Hepatocyte (in vitro differentiated cells): ENCODE data around the gene SRRT. TPM values are rescaled to one million over a fixed set of nuclear protein-coding genes. Genes with fewer than 3 reads are reported as not detected.
"Not testable (repeated sequence)": the region's sequence is repeated elsewhere in the genome, so short reads cannot be mapped to it uniquely, and the experiment has no call there.

Experiments
- DNase-seq: peaks from one replicate; pipeline ENCODE4 v3.0.0-alpha.2; 2016; ENCODE audit warnings: low spot score
- H2AFZ ChIP-seq: fragments of 200-600 bp; sonication (generic); 2 replicates; pipeline ENCODE4 v1.6.0; 2016; ENCODE audit warnings: antibody characterized with exemption, mild to moderate bottlenecking
- H3K27ac ChIP-seq: fragments of 200-600 bp; sonication (generic); 2 replicates; pipeline ENCODE4 v1.5.1; 2016; ENCODE audit warnings: mild to moderate bottlenecking
- H3K27me3 ChIP-seq: fragments of 200-600 bp; sonication (generic); 2 replicates; pipeline ENCODE4 v1.6.1; 2016
- H3K36me3 ChIP-seq: fragments of 200-600 bp; sonication (generic); replicated peaks from 2 replicates; pipeline ENCODE4 v1.5.1; 2016; ENCODE audit warnings: low read depth; ENCODE audit not compliant: insufficient read depth
- H3K4me1 ChIP-seq: fragments of 200-600 bp; sonication (generic); 2 replicates; pipeline ENCODE4 v1.5.1; 2016; ENCODE audit warnings: mild to moderate bottlenecking, moderate library complexity; ENCODE audit not compliant: insufficient read depth
- H3K4me2 ChIP-seq: fragments of 200-600 bp; sonication (generic); 2 replicates; pipeline ENCODE4 v1.6.0; 2016
- H3K4me3 ChIP-seq: fragments of 200-600 bp; sonication (generic); 2 replicates; pipeline ENCODE4 v1.5.1; 2016; ENCODE audit warnings: mild to moderate bottlenecking
- H3K79me2 ChIP-seq: fragments of 200-600 bp; sonication (generic); 2 replicates; pipeline ENCODE4 v1.6.0; 2017; ENCODE audit warnings: mild to moderate bottlenecking
- H3K9me2 ChIP-seq: fragments of 200-600 bp; sonication (generic); replicated peaks from 2 replicates; pipeline ENCODE4 v1.6.0; 2017; ENCODE audit warnings: mild to moderate bottlenecking; ENCODE audit not compliant: insufficient read depth
- H3K9me3 ChIP-seq: fragments of 200-600 bp; sonication (generic); 2 replicates; pipeline ENCODE4 v1.5.1; 2016; ENCODE audit warnings: low read depth, mild to moderate bottlenecking
- H4K20me1 ChIP-seq: fragments of 200-600 bp; sonication (generic); 2 replicates; pipeline ENCODE4 v1.6.0; 2016; ENCODE audit warnings: mild to moderate bottlenecking; ENCODE audit not compliant: insufficient read depth, poor library complexity, severe bottlenecking
- CTCF ChIP-seq: fragments of 200-600 bp; sonication (generic); IDR thresholded peaks from 2 replicates; pipeline ENCODE4 v1.5.1; 2016; ENCODE audit warnings: antibody characterized with exemption, mild to moderate bottlenecking; ENCODE audit not compliant: poor library complexity
- EZH2 ChIP-seq: fragments of 200-600 bp; sonication (generic); IDR thresholded peaks from 2 replicates; pipeline ENCODE4 v1.6.1; 2016; ENCODE audit warnings: antibody characterized with exemption, mild to moderate bottlenecking, borderline replicate concordance
- EZH2phosphoT487 ChIP-seq: fragments of 200-600 bp; sonication (generic); IDR thresholded peaks from one replicate; pipeline ENCODE4 v1.6.1; 2018; ENCODE audit warnings: antibody characterized with exemption, mild to moderate bottlenecking, low read depth, moderate library complexity; ENCODE audit not compliant: unreplicated experiment, severe bottlenecking
- WGBS: methylation state at CpG from one replicate; pipeline ENCODE4 v1.1.6; 2016; ENCODE audit warnings: low lambda C conversion rate; ENCODE audit errors: missing lambda C conversion rate; 5-methylcytosine and 5-hydroxymethylcytosine counted together
- polyA plus RNA-seq: library from polyadenylated mRNA; unstranded; fragments of >200 nt; fragmentation: Nextera tagmentation; extraction: Ambion mirVana; gene quantifications from 2 replicates; pipeline ENCODE4 v1.2.1, GENCODE V29; 2016
- total RNA-seq: library from RNA; depleted of rRNA; stranded (reverse); fragments of >200 nt; gene quantifications from 2 replicates; pipeline ENCODE4 v1.2.3, GENCODE V29; 2014

Gene SRRT
- total and polyA plus RNA-seq, 2 experiments from 2014 or later = 49.1 to 91.7 TPM

DNA sequence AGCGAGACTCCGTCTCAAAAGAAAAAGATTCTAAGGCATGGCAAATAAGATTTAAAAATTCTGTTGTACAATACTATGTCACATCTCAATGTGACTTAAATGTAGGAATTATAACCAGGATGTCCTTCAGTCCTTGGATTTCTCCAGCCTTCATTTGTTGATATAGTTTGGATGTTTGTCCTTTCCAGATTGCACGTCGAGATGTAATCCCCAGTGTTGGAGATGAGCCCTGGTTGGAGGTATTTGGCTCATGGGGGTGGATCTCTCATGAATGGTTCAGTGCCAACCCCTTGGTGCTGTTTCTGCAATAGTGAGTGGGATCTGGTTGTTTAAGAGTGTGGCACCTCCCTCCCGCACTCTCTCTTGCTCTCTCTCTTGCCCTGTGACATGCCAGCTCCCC is 33.6 kb downstream of the SRRT start:
- Histone ChIP-seq H2AFZ (no peak overlapping the region), H3K27me3 (no peaks in the 10 kb centered on the region), H3K4me3 (no peak overlapping the region), H3K27ac (no peak overlapping the region), H3K36me3 (no peaks in the 10 kb centered on the region), H4K20me1 (no peaks in the 10 kb centered on the region), H3K4me2 (no peak overlapping the region), H3K4me1 (no peaks in the 10 kb centered on the region), H3K9me3 (no peaks in the 10 kb centered on the region), H3K9me2 (no peaks in the 10 kb centered on the region), H3K79me2 (no peaks in the 10 kb centered on the region)
- no peak for DNase-seq
- WGBS = 98% methylated on average over 5 of the region's 5 CpGs
- TF ChIP-seq EZH2phosphoT487 (no peak), CTCF (no peak), EZH2 (no peak)

GRCh38 chr7:100910443-100910842 is 35.5 kb downstream of the SRRT start:
- H3K27ac ChIP-seq = peak overlapping the region; percentile 27
- not testable (repeated sequence) for H3K27me3 ChIP-seq, DNase-seq

DNA sequence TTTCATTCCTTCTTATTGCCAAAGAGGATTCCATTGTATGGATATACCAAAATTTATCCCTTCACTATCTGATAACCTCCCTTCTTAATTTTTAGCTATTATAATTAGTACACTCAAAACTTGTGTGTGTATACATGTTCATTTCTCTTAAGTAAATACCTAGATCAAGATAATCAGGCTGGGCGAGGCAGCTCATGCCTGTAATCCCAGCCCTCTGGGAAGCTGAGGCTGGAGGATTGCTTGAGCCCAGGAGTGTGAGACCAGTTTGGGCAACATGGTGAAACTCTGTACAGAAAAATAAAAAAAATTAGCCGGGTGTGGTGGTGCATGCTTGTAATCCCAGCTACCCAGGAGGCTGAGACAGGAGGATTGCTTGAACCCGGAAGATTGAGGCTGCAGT is 36.6 kb downstream of the SRRT start:
- H3K9me2 ChIP-seq = no peaks in the 10 kb centered on the region
- no peak overlapping the region for H3K27ac ChIP-seq
- no peaks in the 10 kb centered on the region for H3K79me2 ChIP-seq
- H3K4me3 ChIP-seq = no peak overlapping the region
- no peak overlapping the region for H2AFZ ChIP-seq
- no peaks in the 10 kb centered on the region for H3K36me3 ChIP-seq
- no peak for TF ChIP-seq EZH2phosphoT487
- no peak for TF ChIP-seq CTCF
- TF ChIP-seq EZH2 = no peak
- no peak for DNase-seq
- H3K27me3 ChIP-seq = no peaks in the 10 kb centered on the region
- H4K20me1 ChIP-seq = no peaks in the 10 kb centered on the region
- H3K4me2 ChIP-seq = no peak overlapping the region
- WGBS = 89% methylated on average over 3 of the region's 3 CpGs
- H3K9me3 ChIP-seq = no peaks in the 10 kb centered on the region
- no peaks in the 10 kb centered on the region for H3K4me1 ChIP-seq

More at GRCh38 chr7:100910443-100910842, 35.5 kb downstream of the SRRT start:
- not testable (repeated sequence) for H3K4me3 ChIP-seq, H3K36me3 ChIP-seq, H3K4me1 ChIP-seq, H3K79me2 ChIP-seq, H3K4me2 ChIP-seq, H3K9me2 ChIP-seq, H3K9me3 ChIP-seq, H4K20me1 ChIP-seq, H2AFZ ChIP-seq
- WGBS = 96% methylated on average over 6 of the region's 7 CpGs

DNA sequence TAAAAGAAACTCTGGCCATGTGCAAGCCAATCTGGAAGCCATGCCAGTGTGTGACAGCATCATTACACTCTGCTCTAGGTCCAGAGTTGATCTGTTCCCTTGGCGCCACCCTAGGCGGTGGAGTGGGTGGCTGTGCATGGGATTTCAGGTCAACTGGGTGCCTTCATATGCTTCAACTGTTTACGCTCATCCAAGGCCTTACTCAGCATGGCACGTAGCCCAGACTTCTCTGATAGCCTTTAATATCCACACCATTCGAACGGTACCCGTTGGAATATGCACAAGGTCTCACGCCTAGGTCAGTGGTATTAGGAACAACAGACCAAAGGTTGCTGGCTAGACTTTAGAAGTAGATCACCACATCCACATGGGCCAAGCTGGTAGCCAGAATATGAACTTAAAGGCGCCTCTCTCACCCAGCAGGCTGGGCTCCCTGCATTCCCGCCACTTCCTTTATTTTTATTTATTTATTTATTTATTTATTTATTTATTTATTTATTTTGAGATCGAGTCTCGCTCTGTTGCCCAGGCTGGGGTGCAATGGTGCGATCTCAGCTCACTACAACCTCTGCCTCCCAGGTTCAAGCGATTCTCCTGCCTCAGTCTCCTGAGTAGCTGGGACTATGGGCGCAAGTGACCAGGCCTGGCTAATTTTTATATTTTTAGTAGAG is 39.4 kb downstream of the SRRT start:
- no peak overlapping the region for H3K27ac ChIP-seq

More for the DNA sequence above, 39.4 kb downstream of the SRRT start:
- no peaks in the 10 kb centered on the region for H3K9me3 ChIP-seq
- no peaks in the 10 kb centered on the region for H3K36me3 ChIP-seq
- H3K4me3 ChIP-seq = no peak overlapping the region
- H4K20me1 ChIP-seq = no peaks in the 10 kb centered on the region
- no peaks in the 10 kb centered on the region for H3K9me2 ChIP-seq
- H3K27me3 ChIP-seq = no peaks in the 10 kb centered on the region
- WGBS = 91% methylated on average over 15 of the region's 15 CpGs
- H3K4me2 ChIP-seq = no peak overlapping the region
- TF ChIP-seq EZH2 (no peak), EZH2phosphoT487 (no peak), CTCF (no peak)
- H3K79me2 ChIP-seq = no peaks in the 10 kb centered on the region
- no peak for DNase-seq
- H3K4me1 ChIP-seq = no peaks in the 10 kb centered on the region
- no peak overlapping the region for H2AFZ ChIP-seq
